ENCODE data around the gene HOXD9.

- TF ChIP-seq CTCF (conservative IDR thresholded peaks at IDR 0.05) (no peak), EZH2 (IDR thresholded peaks at IDR 0.05; ENCODE audit: low read depth) (no peak)
These were observed 43.0 kb downstream of the HOXD9 start for GRCh38 chr2:176165370-176166050.

All from PC-9 (cell line).